GM23338 (cell line): ENCODE results near the gene PCDHGA1. TPM values are rescaled to one million over a fixed set of nuclear protein-coding genes. Genes with fewer than 3 reads are reported as not detected.

Source experiments
- ATAC-seq: fragments of 200-7000 bp; cut with Tn5 transposase; 3 replicates; pipeline ENCODE4 v1.9.1; 2020
- DNase-seq: peaks from one replicate; pipeline ENCODE4 v3.0.0-alpha.2; 2015; ENCODE audit warnings: low spot score
- H2AFZ ChIP-seq: fragments of 200-600 bp; sonication (generic); 2 replicates; pipeline ENCODE4 v1.8.0; 2016; ENCODE audit warnings: antibody characterized with exemption, mild to moderate bottlenecking, moderate library complexity
- H3F3A ChIP-seq: fragments of 200-600 bp; sonication (generic); replicated peaks from 2 replicates; pipeline ENCODE4 v1.8.0; 2017; ENCODE audit warnings: antibody characterized with exemption, mixed run types, low read depth
- H3K27ac ChIP-seq: fragments of 200-600 bp; sonication (generic); 2 replicates; pipeline ENCODE4 v1.6.1; 2016; ENCODE audit warnings: low read depth
- H3K27me3 ChIP-seq: fragments of 200-600 bp; sonication (generic); 2 replicates; pipeline ENCODE4 v1.8.0; 2016; ENCODE audit warnings: mild to moderate bottlenecking, mixed run types, moderate library complexity; ENCODE audit not compliant: insufficient read depth
- H3K36me3 ChIP-seq: fragments of 200-600 bp; sonication (generic); 2 replicates; pipeline ENCODE4 v1.8.0; 2016; ENCODE audit warnings: mild to moderate bottlenecking; ENCODE audit not compliant: insufficient read depth
- H3K4me1 ChIP-seq: fragments of 200-600 bp; sonication (generic); 2 replicates; pipeline ENCODE4 v1.8.0; 2016; ENCODE audit warnings: mild to moderate bottlenecking, moderate library complexity; ENCODE audit not compliant: insufficient read depth
- H3K4me2 ChIP-seq: fragments of 200-600 bp; sonication (generic); 2 replicates; pipeline ENCODE4 v1.7.1; 2017; ENCODE audit warnings: mixed run types
- H3K4me3 ChIP-seq: fragments of 200-600 bp; sonication (generic); 2 replicates; pipeline ENCODE4 v1.6.1; 2016; ENCODE audit warnings: mixed run types
- H3K79me2 ChIP-seq: fragments of 200-600 bp; sonication (generic); replicated peaks from 2 replicates; pipeline ENCODE4 v1.8.0; 2017; ENCODE audit warnings: mild to moderate bottlenecking; ENCODE audit not compliant: insufficient read depth
- H3K9me2 ChIP-seq: fragments of 200-600 bp; sonication (generic); 2 replicates; pipeline ENCODE4 v1.8.0; 2017; ENCODE audit not compliant: insufficient read depth
- H4K20me1 ChIP-seq: fragments of 200-600 bp; sonication (generic); replicated peaks from 2 replicates; pipeline ENCODE4 v1.8.0; 2017; ENCODE audit warnings: mild to moderate bottlenecking; ENCODE audit not compliant: insufficient read depth
- H3K27ac Mint-ChIP-seq: 2 replicates; pipeline ENCODE4 v1.8.0; 2020; ENCODE audit warnings: inconsistent platforms, mild to moderate bottlenecking, moderate library complexity, mixed read lengths
- H3K27me3 Mint-ChIP-seq: 3 replicates; pipeline ENCODE4 v1.8.0; 2022; ENCODE audit warnings: low read depth, mild to moderate bottlenecking, moderate library complexity, mixed read lengths, inconsistent platforms; ENCODE audit not compliant: insufficient read depth, poor library complexity
- H3K36me3 Mint-ChIP-seq: 3 replicates; pipeline ENCODE4 v1.8.0; 2021; ENCODE audit warnings: low read depth, mild to moderate bottlenecking, inconsistent platforms, moderate library complexity, mixed read lengths
- H3K4me1 Mint-ChIP-seq: 3 replicates; pipeline ENCODE4 v1.8.0; 2020; ENCODE audit warnings: mild to moderate bottlenecking, inconsistent platforms, mixed read lengths
- H3K4me3 Mint-ChIP-seq: 3 replicates; pipeline ENCODE4 v1.8.0; 2021; ENCODE audit warnings: moderate library complexity, mild to moderate bottlenecking, inconsistent platforms, mixed read lengths
- H3K9me3 Mint-ChIP-seq: 3 replicates; pipeline ENCODE4 v1.8.0; 2020; ENCODE audit warnings: moderate library complexity, mild to moderate bottlenecking, inconsistent platforms, mixed read lengths
- CREB1 ChIP-seq: fragments of 250-450 bp; sonication (Bioruptor Pico); IDR thresholded peaks from 2 replicates; pipeline ENCODE4 v1.5.0; 2020; ENCODE audit warnings: low read depth, mild to moderate bottlenecking, moderate library complexity
- EZH2 ChIP-seq: fragments of 200-600 bp; sonication (generic); IDR thresholded peaks from one replicate; pipeline ENCODE4 v1.8.0; 2017; ENCODE audit warnings: antibody characterized with exemption, mild to moderate bottlenecking, low read depth; ENCODE audit not compliant: unreplicated experiment
- EZH2phosphoT487 ChIP-seq: fragments of 200-600 bp; sonication (generic); IDR thresholded peaks from one replicate; pipeline ENCODE4 v1.8.1; 2018; ENCODE audit warnings: antibody characterized with exemption; ENCODE audit not compliant: unreplicated experiment
- JUNB ChIP-seq: IDR thresholded peaks from one replicate; pipeline ENCODE4 v1.6.1; 2016; ENCODE audit warnings: antibody characterized with exemption; ENCODE audit not compliant: unreplicated experiment
- NANOG ChIP-seq: IDR thresholded peaks from 2 replicates; pipeline ENCODE4 v1.6.1; 2016; ENCODE audit warnings: antibody characterized with exemption, borderline replicate concordance
- POLR2AphosphoS5 ChIP-seq: IDR thresholded peaks from 2 replicates; pipeline ENCODE4 v1.6.1; 2016; ENCODE audit warnings: antibody characterized with exemption, low read depth
- STAT1 ChIP-seq: IDR thresholded peaks from one replicate; pipeline ENCODE4 v1.6.1; 2016; ENCODE audit warnings: antibody characterized with exemption; ENCODE audit not compliant: unreplicated experiment
- ZNF114 ChIP-seq: fragments of 250-450 bp; sonication (Bioruptor Pico); IDR thresholded peaks from 2 replicates; pipeline ENCODE4 v1.5.0; 2020; ENCODE audit warnings: mild to moderate bottlenecking, moderate library complexity
- ZNF331 ChIP-seq: fragments of 250-450 bp; sonication (Bioruptor Pico); IDR thresholded peaks from 2 replicates; pipeline ENCODE4 v1.5.0; 2020; ENCODE audit warnings: low read depth, mild to moderate bottlenecking, moderate library complexity
- polyA plus RNA-seq: library from polyadenylated mRNA; unstranded; fragments of >200 nt; fragmentation: Nextera tagmentation; extraction: Ambion mirVana; gene quantifications from 2 replicates; pipeline ENCODE4 v1.2.1, GENCODE V29; 2016
- total RNA-seq: library from RNA; depleted of rRNA; stranded (reverse); fragments of >200 nt; shearing (Covaris generic); gene quantifications from 2 replicates; pipeline ENCODE4 v1.2.3, GENCODE V29; 2014
- TF ChIP-seq, protein P1 (sequence below): IDR thresholded peaks from one replicate; pipeline ENCODE4 v1.6.1; 2018; ENCODE audit warnings: antibody characterized with exemption; ENCODE audit not compliant: unreplicated experiment
- TF ChIP-seq, protein P2 (sequence below): IDR thresholded peaks from 2 replicates; pipeline ENCODE4 v1.6.1; 2016; ENCODE audit warnings: antibody characterized with exemption
- TF ChIP-seq, protein P3 (sequence below): fragments of 250-450 bp; sonication (Bioruptor Pico); IDR thresholded peaks from 2 replicates; pipeline ENCODE4 v1.5.0; 2020; ENCODE audit warnings: mild to moderate bottlenecking, moderate library complexity
- TF ChIP-seq, protein P4 (sequence below), 2 experiments: fragments of 200-600 bp in 1 of 2; sonication (generic) in 1 of 2; conservative IDR thresholded peaks; 2 replicates each; pipeline versions ENCODE4 v1.5.1 to v1.6.1; 2016 to 2017; ENCODE audit warnings: antibody characterized with exemption in 2 of 2, low read depth in 2 of 2, mild to moderate bottlenecking in 2 of 2, moderate library complexity in 1 of 2

Gene PCDHGA1
- total and polyA plus RNA-seq, 2 experiments from 2014 or later, result 0.39 to 1.7 TPM

DNA sequence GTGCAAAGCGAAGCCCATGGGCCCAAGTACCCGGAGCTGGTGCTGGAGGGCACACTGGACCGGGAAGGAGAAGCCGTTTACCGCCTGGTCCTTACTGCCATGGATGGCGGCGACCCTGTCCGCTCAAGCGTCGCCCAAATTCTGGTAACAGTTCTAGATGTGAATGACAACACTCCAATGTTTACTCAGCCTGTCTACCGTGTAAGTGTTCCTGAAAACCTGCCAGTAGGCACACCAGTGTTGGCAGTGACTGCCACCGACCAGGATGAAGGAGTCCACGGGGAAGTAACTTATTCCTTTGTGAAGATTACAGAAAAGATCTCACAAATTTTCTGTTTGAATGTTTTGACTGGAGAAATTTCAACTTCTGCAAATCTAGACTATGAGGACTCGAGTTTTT is 44.3 kb downstream of the PCDHGA1 start:
- H3K36me3 Mint-ChIP-seq, result peaks cover 64% of the 10 kb centered on the region
- H3F3A ChIP-seq, result no peaks in the 10 kb centered on the region
- no peaks in the 10 kb centered on the region for H3K79me2 ChIP-seq
- H3K27me3 Mint-ChIP-seq, result peaks cover 6% of the 10 kb centered on the region
- no peaks in the 10 kb centered on the region for H3K27me3 ChIP-seq
- H3K9me3 Mint-ChIP-seq, result peaks cover 71% of the 10 kb centered on the region
- H3K4me1 ChIP-seq, result no peaks in the 10 kb centered on the region
- DNase-seq, result no peak
- H3K4me3 ChIP-seq, result no peak overlapping the region
- H3K36me3 ChIP-seq, result no peaks in the 10 kb centered on the region
- no peak overlapping the region for H3K4me3 Mint-ChIP-seq
- no peak overlapping the region for H2AFZ ChIP-seq
- no peaks in the 10 kb centered on the region for H4K20me1 ChIP-seq
- TF ChIP-seq ZNF114 (CRISPR knock-in tag), result no peak
- TF ChIP-seq, protein P1, sequence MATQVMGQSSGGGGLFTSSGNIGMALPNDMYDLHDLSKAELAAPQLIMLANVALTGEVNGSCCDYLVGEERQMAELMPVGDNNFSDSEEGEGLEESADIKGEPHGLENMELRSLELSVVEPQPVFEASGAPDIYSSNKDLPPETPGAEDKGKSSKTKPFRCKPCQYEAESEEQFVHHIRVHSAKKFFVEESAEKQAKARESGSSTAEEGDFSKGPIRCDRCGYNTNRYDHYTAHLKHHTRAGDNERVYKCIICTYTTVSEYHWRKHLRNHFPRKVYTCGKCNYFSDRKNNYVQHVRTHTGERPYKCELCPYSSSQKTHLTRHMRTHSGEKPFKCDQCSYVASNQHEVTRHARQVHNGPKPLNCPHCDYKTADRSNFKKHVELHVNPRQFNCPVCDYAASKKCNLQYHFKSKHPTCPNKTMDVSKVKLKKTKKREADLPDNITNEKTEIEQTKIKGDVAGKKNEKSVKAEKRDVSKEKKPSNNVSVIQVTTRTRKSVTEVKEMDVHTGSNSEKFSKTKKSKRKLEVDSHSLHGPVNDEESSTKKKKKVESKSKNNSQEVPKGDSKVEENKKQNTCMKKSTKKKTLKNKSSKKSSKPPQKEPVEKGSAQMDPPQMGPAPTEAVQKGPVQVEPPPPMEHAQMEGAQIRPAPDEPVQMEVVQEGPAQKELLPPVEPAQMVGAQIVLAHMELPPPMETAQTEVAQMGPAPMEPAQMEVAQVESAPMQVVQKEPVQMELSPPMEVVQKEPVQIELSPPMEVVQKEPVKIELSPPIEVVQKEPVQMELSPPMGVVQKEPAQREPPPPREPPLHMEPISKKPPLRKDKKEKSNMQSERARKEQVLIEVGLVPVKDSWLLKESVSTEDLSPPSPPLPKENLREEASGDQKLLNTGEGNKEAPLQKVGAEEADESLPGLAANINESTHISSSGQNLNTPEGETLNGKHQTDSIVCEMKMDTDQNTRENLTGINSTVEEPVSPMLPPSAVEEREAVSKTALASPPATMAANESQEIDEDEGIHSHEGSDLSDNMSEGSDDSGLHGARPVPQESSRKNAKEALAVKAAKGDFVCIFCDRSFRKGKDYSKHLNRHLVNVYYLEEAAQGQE, result no peak
- TF ChIP-seq, protein P2, sequence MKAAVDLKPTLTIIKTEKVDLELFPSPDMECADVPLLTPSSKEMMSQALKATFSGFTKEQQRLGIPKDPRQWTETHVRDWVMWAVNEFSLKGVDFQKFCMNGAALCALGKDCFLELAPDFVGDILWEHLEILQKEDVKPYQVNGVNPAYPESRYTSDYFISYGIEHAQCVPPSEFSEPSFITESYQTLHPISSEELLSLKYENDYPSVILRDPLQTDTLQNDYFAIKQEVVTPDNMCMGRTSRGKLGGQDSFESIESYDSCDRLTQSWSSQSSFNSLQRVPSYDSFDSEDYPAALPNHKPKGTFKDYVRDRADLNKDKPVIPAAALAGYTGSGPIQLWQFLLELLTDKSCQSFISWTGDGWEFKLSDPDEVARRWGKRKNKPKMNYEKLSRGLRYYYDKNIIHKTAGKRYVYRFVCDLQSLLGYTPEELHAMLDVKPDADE, result no peak
- no peak for TF ChIP-seq CREB1 (CRISPR knock-in tag)
- no peak for TF ChIP-seq POLR2AphosphoS5
- no peak for TF ChIP-seq NANOG
- TF ChIP-seq STAT1, result no peak
- no peak for TF ChIP-seq ZNF331
- TF ChIP-seq, protein P3, sequence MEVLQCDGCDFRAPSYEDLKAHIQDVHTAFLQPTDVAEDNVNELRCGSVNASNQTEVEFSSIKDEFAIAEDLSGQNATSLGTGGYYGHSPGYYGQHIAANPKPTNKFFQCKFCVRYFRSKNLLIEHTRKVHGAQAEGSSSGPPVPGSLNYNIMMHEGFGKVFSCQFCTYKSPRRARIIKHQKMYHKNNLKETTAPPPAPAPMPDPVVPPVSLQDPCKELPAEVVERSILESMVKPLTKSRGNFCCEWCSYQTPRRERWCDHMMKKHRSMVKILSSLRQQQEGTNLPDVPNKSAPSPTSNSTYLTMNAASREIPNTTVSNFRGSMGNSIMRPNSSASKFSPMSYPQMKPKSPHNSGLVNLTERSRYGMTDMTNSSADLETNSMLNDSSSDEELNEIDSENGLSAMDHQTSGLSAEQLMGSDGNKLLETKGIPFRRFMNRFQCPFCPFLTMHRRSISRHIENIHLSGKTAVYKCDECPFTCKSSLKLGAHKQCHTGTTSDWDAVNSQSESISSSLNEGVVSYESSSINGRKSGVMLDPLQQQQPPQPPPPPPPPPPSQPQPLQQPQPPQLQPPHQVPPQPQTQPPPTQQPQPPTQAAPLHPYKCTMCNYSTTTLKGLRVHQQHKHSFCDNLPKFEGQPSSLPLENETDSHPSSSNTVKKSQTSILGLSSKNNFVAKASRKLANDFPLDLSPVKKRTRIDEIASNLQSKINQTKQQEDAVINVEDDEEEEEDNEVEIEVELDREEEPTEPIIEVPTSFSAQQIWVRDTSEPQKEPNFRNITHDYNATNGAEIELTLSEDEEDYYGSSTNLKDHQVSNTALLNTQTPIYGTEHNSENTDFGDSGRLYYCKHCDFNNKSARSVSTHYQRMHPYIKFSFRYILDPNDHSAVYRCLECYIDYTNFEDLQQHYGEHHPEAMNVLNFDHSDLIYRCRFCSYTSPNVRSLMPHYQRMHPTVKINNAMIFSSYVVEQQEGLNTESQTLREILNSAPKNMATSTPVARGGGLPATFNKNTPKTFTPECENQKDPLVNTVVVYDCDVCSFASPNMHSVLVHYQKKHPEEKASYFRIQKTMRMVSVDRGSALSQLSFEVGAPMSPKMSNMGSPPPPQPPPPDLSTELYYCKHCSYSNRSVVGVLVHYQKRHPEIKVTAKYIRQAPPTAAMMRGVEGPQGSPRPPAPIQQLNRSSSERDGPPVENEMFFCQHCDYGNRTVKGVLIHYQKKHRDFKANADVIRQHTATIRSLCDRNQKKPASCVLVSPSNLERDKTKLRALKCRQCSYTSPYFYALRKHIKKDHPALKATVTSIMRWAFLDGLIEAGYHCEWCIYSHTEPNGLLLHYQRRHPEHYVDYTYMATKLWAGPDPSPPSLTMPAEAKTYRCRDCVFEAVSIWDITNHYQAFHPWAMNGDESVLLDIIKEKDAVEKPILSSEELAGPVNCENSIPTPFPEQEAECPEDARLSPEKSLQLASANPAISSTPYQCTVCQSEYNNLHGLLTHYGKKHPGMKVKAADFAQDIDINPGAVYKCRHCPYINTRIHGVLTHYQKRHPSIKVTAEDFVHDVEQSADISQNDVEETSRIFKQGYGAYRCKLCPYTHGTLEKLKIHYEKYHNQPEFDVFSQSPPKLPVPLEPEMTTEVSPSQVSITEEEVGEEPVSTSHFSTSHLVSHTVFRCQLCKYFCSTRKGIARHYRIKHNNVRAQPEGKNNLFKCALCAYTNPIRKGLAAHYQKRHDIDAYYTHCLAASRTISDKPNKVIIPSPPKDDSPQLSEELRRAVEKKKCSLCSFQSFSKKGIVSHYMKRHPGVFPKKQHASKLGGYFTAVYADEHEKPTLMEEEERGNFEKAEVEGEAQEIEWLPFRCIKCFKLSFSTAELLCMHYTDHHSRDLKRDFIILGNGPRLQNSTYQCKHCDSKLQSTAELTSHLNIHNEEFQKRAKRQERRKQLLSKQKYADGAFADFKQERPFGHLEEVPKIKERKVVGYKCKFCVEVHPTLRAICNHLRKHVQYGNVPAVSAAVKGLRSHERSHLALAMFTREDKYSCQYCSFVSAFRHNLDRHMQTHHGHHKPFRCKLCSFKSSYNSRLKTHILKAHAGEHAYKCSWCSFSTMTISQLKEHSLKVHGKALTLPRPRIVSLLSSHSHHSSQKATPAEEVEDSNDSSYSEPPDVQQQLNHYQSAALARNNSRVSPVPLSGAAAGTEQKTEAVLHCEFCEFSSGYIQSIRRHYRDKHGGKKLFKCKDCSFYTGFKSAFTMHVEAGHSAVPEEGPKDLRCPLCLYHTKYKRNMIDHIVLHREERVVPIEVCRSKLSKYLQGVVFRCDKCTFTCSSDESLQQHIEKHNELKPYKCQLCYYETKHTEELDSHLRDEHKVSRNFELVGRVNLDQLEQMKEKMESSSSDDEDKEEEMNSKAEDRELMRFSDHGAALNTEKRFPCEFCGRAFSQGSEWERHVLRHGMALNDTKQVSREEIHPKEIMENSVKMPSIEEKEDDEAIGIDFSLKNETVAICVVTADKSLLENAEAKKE (CRISPR knock-in tag), result no peak
- TF ChIP-seq EZH2, result no peak
- TF ChIP-seq JUNB, result no peak
- TF ChIP-seq, protein P4, sequence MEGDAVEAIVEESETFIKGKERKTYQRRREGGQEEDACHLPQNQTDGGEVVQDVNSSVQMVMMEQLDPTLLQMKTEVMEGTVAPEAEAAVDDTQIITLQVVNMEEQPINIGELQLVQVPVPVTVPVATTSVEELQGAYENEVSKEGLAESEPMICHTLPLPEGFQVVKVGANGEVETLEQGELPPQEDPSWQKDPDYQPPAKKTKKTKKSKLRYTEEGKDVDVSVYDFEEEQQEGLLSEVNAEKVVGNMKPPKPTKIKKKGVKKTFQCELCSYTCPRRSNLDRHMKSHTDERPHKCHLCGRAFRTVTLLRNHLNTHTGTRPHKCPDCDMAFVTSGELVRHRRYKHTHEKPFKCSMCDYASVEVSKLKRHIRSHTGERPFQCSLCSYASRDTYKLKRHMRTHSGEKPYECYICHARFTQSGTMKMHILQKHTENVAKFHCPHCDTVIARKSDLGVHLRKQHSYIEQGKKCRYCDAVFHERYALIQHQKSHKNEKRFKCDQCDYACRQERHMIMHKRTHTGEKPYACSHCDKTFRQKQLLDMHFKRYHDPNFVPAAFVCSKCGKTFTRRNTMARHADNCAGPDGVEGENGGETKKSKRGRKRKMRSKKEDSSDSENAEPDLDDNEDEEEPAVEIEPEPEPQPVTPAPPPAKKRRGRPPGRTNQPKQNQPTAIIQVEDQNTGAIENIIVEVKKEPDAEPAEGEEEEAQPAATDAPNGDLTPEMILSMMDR (conservative IDR thresholded peaks at IDR 0.05; ENCODE audit: low read depth in 2 of 2), result no peak
- TF ChIP-seq EZH2phosphoT487, result no peak
- H3K27ac ChIP-seq, result no peak overlapping the region
- H3K4me2 ChIP-seq, result no peak overlapping the region
- ATAC-seq, result no peak
- H3K9me2 ChIP-seq, result no peaks in the 10 kb centered on the region
- no peak overlapping the region for H3K27ac Mint-ChIP-seq
- H3K4me1 Mint-ChIP-seq, result peaks cover 2% of the 10 kb centered on the region; the same call in 1 of the 3 replicates
